Osteocyte (in vitro differentiated cells): ENCODE data around the gene DENND6A. TPM values are rescaled to one million over a fixed set of nuclear protein-coding genes. Genes with fewer than 3 reads are reported as not detected.

Source experiments
- DNase-seq: peaks from one replicate; pipeline ENCODE4 v3.0.0; 2021; ENCODE audit warnings: mixed read lengths; ENCODE audit not compliant: unreplicated experiment; ENCODE audit errors: extremely low spot score
- H3K27ac Mint-ChIP-seq: one replicate; pipeline ENCODE4 v1.8.0; 2021; ENCODE audit warnings: mild to moderate bottlenecking, mixed read lengths; ENCODE audit not compliant: unreplicated experiment
- H3K27me3 Mint-ChIP-seq: one replicate; pipeline ENCODE4 v1.8.0; 2021; ENCODE audit warnings: mixed read lengths; ENCODE audit not compliant: unreplicated experiment
- H3K36me3 Mint-ChIP-seq: one replicate; pipeline ENCODE4 v1.8.0; 2021; ENCODE audit warnings: mixed read lengths; ENCODE audit not compliant: unreplicated experiment
- H3K4me1 Mint-ChIP-seq: one replicate; pipeline ENCODE4 v1.8.0; 2021; ENCODE audit warnings: mixed read lengths; ENCODE audit not compliant: unreplicated experiment
- H3K4me3 Mint-ChIP-seq: one replicate; pipeline ENCODE4 v1.8.0; 2021; ENCODE audit warnings: mild to moderate bottlenecking, moderate library complexity, mixed read lengths; ENCODE audit not compliant: unreplicated experiment
- H3K9me3 Mint-ChIP-seq: one replicate; pipeline ENCODE4 v1.8.0; 2021; ENCODE audit warnings: mixed read lengths; ENCODE audit not compliant: unreplicated experiment
- total RNA-seq: library from RNA; stranded (reverse); gene quantifications from 2 replicates; pipeline ENCODE4 v1.2.1, GENCODE V29; 2021
- TF ChIP-seq, protein P1 (sequence below): fragments of 200-600 bp; sonication (generic); IDR thresholded peaks from 2 replicates; pipeline ENCODE4 v1.5.0; 2021; ENCODE audit warnings: antibody characterized with exemption, mild to moderate bottlenecking, moderate library complexity

Gene DENND6A
- total RNA-seq, 1 donor from 2014 or later, result 26.2 TPM

- TF ChIP-seq, protein P1, sequence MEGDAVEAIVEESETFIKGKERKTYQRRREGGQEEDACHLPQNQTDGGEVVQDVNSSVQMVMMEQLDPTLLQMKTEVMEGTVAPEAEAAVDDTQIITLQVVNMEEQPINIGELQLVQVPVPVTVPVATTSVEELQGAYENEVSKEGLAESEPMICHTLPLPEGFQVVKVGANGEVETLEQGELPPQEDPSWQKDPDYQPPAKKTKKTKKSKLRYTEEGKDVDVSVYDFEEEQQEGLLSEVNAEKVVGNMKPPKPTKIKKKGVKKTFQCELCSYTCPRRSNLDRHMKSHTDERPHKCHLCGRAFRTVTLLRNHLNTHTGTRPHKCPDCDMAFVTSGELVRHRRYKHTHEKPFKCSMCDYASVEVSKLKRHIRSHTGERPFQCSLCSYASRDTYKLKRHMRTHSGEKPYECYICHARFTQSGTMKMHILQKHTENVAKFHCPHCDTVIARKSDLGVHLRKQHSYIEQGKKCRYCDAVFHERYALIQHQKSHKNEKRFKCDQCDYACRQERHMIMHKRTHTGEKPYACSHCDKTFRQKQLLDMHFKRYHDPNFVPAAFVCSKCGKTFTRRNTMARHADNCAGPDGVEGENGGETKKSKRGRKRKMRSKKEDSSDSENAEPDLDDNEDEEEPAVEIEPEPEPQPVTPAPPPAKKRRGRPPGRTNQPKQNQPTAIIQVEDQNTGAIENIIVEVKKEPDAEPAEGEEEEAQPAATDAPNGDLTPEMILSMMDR, result no peak
- Mint-ChIP-seq H3K36me3 (peaks cover 10% of the 10 kb centered on the region), H3K4me1 (peaks cover 48% of the 10 kb centered on the region), H3K27me3 (no peaks in the 10 kb centered on the region), H3K4me3 (peak overlapping the region; percentile 87), H3K27ac (peak overlapping the region; percentile 99), H3K9me3 (no peaks in the 10 kb centered on the region)
- peak; percentile 92 for DNase-seq
Measured at GRCh38 chr3:57596495-57597126, 96.3 kb downstream of the DENND6A start.

- Mint-ChIP-seq H3K27ac (peak overlapping the region; percentile 99), H3K4me3 (peak overlapping the region; percentile 87), H3K27me3 (no peaks in the 10 kb centered on the region), H3K36me3 (peaks cover 10% of the 10 kb centered on the region), H3K9me3 (no peaks in the 10 kb centered on the region), H3K4me1 (peaks cover 55% of the 10 kb centered on the region)
- TF ChIP-seq, protein P1, result no peak
- no peak for DNase-seq
Measured at GRCh38 chr3:57594576-57594975, 98.3 kb downstream of the DENND6A start.

GRCh38 chr3:57594144-57594543 lies 98.7 kb downstream of the DENND6A start:
- Mint-ChIP-seq H3K9me3 (no peaks in the 10 kb centered on the region), H3K27me3 (no peaks in the 10 kb centered on the region), H3K36me3 (peaks cover 10% of the 10 kb centered on the region), H3K4me1 (peaks cover 52% of the 10 kb centered on the region), H3K4me3 (peak overlapping the region; percentile 87), H3K27ac (peak overlapping the region; percentile 99)
- TF ChIP-seq, protein P1, result no peak
- DNase-seq, result no peak

GRCh38 chr3:57592306-57592705 lies 100.6 kb downstream of the DENND6A start:
- Mint-ChIP-seq H3K4me1 (peaks cover 49% of the 10 kb centered on the region), H3K36me3 (peaks cover 10% of the 10 kb centered on the region), H3K27ac (no peak overlapping the region), H3K4me3 (no peak overlapping the region), H3K9me3 (no peaks in the 10 kb centered on the region), H3K27me3 (no peaks in the 10 kb centered on the region)
- no peak for DNase-seq
- TF ChIP-seq, protein P1, result no peak

DNA sequence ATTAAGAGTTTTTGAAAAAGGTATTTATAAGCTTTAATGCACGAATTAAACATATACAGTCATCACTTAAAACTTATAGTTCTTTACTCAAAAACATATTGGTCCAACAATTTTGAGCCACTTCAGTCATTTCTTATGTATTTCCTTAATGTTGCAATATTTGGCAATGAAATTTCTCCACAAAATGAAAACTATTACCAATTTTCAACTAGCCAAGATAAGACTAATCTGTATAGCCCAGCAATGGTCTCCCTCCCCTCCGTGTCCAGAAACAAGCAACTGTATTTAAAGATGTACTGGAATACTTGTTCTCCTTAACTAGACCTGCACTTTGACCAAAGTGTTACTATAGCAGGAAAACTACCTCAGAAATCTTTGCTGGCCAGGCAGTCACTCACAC lies 105.0 kb downstream of the DENND6A start:
- Mint-ChIP-seq H3K4me3 (no peak overlapping the region), H3K36me3 (peaks cover 10% of the 10 kb centered on the region), H3K9me3 (no peaks in the 10 kb centered on the region), H3K4me1 (peaks cover 44% of the 10 kb centered on the region), H3K27ac (no peak overlapping the region), H3K27me3 (no peaks in the 10 kb centered on the region)
- TF ChIP-seq, protein P1, result no peak
- DNase-seq, result no peak
